NCI-H2081 (cell line): ENCODE measurements around the gene LRRC28.
"Not testable (repeated sequence)": the region's sequence is repeated elsewhere in the genome, so short reads cannot be mapped to it uniquely, and the experiment has no call there.

Source experiments
- DNase-seq, 2 experiments: peaks; one replicate each; lab custom pipeline; 2025; lab: John Stamatoyannopoulos, UW

Gene LRRC28

GRCh38 chr15:99396375-99396774 is 145.1 kb downstream of the LRRC28 start:
- DNase-seq, result no peak

- DNase-seq, result no peak
Measured at GRCh38 chr15:99399061-99399460, 147.8 kb downstream of the LRRC28 start.

- no peak for DNase-seq
Measured at GRCh38 chr15:99399618-99400017, 148.3 kb downstream of the LRRC28 start.

GRCh38 chr15:99401216-99401615 is 149.9 kb downstream of the LRRC28 start:
- DNase-seq, result not testable (repeated sequence)

GRCh38 chr15:99402014-99402729 is 150.9 kb downstream of the LRRC28 start:
- DNase-seq, result no peak

GRCh38 chr15:99403597-99403996 is 152.3 kb downstream of the LRRC28 start:
- no peak for DNase-seq

- DNase-seq, result no peak
Measured at GRCh38 chr15:99404454-99404853, 153.2 kb downstream of the LRRC28 start.

- no peak for DNase-seq
Measured at GRCh38 chr15:99406120-99406519, 154.8 kb downstream of the LRRC28 start.

GRCh38 chr15:99406716-99407487 is 155.6 kb downstream of the LRRC28 start:
- DNase-seq, result no peak

GRCh38 chr15:99407716-99408115 is 156.4 kb downstream of the LRRC28 start:
- DNase-seq, result no peak

- DNase-seq, result no peak
Measured at GRCh38 chr15:99408236-99409096, 157.2 kb downstream of the LRRC28 start.

GRCh38 chr15:99409097-99409473 is 157.8 kb downstream of the LRRC28 start:
- DNase-seq, result peak; percentile 23 to 25

- no peak for DNase-seq
Measured at GRCh38 chr15:99409560-99409959, 158.3 kb downstream of the LRRC28 start.

GRCh38 chr15:99410477-99410876 is 159.2 kb downstream of the LRRC28 start:
- no peak for DNase-seq

GRCh38 chr15:99411234-99411633 is 160.0 kb downstream of the LRRC28 start:
- DNase-seq, result no peak

- no peak for DNase-seq
Measured at GRCh38 chr15:99412082-99412481, 160.8 kb downstream of the LRRC28 start.

GRCh38 chr15:99412626-99413025 is 161.3 kb downstream of the LRRC28 start:
- no peak for DNase-seq

GRCh38 chr15:99413955-99414754 is 162.9 kb downstream of the LRRC28 start:
- no peak for DNase-seq

- DNase-seq, result no peak
Measured at GRCh38 chr15:99414755-99415731, 163.8 kb downstream of the LRRC28 start.
